Left forelimb (tissue), 1 donor: ENCODE data around the gene LRTM2.

Source experiments
- DNase-seq: peaks from one replicate; pipeline ENCODE4 v3.0.0-alpha.2; 2018; ENCODE audit warnings: low spot score

Gene LRTM2

DNA sequence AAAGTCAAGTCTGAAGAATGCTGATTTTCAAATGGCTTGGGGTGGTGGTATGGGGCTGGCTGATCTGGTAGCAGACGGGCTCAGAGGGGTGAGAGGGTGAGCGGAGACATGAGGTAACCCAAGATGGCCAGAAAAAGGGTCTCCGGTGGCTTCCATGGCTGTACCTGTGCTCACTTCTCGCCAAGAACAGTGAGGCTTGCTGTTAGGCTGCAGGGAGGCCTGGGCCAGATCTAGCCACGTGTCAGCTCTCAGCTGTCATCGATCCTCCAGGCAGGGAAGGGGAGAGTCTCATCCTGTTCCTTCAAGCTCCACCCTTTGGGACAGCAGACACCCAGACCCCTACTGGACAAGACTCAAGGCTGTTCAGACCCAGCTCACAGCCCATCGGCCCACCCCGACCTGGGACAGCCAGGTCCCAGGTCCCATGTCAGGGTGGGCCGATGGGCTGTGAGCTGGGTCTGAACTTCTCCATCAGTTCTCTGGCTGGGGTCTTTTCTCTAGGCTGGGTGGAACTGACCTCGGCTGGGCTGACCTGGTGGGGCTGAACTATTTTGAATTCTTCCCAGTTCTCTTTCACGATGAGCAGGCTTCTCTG is 9.0 kb downstream of the LRTM2 start:
- DNase-seq, result no peak

DNA sequence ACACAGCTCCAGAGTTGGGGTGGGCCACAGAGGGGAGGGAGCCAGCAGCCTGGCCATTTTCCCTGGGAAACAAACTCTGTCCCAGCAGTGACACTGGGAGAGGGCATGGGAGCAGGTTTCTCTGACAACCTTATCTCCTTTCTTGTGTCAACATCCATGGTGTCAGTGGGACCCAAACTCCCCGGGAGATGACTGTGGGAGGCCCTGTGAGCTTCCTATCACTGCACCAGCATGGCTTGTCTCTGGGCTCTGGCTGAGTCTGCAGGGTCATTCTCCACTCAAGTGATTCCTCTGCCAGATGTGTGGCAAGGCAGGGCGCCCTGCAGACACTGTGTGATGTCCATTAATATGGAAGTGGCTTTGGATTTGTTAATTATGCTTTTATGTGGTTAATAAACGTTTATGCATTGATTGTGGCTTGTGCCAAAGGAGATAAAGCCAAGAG is 10.1 kb downstream of the LRTM2 start:
- DNase-seq, result no peak

DNA sequence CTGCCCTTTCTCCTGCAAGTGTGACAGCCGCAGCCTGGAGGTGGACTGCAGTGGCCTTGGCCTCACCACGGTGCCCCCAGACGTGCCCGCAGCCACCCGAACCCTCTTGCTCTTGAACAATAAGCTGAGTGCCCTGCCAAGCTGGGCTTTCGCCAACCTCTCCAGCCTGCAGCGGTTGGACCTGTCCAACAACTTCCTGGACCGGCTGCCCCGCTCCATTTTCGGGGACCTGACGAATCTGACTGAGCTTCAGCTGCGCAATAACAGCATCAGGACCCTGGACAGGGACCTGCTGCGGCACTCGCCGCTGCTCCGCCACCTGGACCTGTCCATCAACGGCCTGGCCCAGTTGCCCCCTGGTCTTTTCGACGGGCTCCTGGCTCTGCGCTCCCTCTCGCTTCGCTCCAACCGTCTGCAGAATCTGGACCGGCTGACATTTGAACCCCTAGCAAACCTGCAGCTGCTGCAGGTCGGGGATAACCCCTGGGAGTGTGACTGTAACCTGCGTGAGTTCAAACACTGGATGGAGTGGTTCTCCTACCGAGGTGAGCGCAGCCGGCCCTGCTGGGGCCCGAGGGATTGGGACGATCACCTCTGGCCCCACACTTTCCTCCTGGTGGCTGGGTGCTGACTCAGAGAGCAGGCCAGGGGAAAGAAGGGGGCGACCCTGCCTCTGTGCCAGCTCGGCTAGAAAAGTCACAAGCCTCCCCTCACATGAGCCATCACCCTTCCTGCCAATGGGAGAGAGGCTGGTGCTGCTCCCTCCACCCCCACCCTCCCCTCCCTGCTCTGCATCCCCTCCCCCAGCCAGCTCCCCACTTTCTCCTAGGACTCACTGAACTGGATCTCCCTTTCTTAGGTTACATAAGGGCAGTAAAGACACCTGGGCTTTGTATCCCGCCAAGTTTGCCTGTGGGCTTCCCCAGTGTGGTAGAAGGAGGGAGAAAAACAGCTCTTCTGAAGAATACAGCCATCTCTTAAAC is 10.9 kb downstream of the LRTM2 start:
- peak; percentile 82 for DNase-seq

DNA sequence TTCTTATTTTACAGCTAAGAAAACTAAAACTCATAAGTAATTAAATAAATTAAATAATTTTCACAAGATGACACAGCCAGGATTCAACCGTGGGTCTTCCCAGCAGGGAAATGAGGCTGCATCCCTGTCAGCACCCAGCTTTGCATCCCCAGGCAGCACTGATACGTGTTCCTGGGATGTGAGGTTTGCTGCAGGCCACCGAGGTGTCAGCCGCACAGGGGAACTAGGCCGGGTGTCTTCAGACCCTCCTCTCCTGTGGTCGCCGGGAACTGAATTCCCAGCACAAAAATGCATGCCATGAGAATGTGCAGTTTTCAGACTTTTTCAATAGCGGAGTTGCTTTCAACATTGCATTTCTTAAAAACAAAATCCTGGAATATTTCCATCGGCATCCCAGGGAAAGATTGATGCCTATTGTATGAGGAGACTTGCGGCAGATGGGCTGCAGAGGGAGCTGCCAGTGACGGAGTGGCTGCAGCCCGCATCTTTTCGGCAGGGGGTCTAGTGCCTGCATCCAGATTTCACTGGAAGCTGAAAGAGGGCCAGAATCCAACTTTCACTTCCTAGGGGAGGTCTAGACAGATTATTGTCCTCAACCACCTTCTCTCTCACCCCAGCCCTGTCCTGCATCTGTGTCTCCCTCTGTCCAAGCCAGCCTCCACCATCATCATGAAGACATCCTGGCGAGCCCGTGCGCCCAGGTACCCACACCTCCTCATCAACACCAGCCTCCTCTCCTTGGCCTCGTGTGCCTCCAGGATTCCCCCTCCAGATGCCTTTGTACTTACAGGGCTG is 12.6 kb downstream of the LRTM2 start:
- no peak for DNase-seq

GRCh38 chr12:1833596-1834028 is 13.2 kb downstream of the LRTM2 start:
- no peak for DNase-seq

DNA sequence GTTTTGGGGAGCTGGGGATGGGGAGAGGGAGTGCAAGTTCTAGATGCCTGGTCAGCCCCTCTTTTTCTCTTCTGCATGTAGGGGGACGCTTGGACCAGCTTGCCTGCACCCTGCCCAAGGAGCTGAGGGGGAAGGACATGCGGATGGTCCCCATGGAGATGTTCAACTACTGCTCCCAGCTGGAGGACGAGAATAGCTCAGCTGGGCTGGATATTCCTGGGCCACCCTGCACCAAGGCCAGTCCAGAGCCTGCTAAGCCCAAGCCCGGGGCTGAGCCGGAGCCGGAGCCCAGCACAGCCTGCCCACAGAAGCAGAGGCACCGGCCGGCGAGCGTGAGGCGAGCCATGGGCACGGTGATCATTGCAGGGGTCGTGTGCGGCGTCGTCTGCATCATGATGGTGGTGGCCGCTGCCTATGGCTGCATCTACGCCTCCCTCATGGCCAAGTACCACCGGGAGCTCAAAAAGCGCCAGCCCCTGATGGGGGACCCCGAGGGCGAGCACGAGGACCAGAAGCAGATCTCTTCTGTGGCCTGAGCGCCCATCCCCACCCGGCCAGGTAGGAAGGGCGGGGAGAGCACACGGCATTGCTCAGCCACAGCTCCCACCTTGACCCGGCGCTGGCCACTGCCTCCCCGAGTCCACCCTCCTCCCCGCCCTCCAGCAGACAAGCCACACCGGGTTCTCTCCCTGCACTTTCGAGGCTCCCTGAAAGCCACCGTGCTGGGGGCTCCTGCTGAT is 14.0 kb downstream of the LRTM2 start:
- DNase-seq, result no peak

DNA sequence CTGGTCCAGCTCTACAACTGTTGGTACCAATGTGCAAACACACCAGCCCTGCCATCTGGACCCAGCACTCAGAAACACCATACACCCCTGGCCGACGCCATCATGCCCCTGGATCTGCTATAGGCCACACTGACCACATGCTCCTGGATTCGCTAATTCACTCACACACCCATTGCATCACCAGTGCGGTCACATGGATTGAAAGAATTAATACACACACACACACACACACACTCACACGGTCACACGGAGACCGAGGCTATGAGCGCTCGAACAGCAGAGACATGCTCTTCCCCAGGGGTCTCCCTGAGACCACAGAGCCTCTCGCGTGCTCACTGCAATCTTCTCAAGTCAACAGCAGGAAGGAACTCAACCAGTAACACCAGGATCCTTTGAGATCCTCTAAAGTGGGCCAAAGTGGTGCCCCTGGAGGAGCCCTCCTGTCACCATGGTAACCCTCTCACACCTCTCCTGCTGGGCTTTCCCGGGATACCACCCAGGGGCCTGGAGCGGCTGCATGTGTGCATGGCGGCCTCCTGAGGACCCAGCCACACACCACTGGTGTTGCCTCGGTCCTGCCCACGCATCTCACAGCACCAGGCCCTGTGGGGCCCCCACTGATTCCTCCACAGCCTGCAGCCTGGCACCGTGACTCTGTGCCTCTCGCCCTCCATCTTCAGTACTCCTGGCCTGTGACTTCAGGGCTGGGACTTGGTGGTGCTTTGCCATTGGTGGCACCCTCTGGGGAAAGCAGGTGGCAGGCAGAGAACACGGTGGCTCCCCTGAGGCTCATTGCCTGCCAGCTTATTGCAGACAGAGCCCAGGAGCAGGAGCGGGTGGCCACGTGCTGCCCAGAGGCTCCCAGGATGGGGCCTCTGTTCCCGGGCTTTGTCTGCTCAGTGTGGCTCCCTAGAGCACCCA is 15.1 kb downstream of the LRTM2 start:
- DNase-seq, result no peak

- DNase-seq, result no peak
Measured at GRCh38 chr12:1836241-1836803, 16.0 kb downstream of the LRTM2 start.

DNA sequence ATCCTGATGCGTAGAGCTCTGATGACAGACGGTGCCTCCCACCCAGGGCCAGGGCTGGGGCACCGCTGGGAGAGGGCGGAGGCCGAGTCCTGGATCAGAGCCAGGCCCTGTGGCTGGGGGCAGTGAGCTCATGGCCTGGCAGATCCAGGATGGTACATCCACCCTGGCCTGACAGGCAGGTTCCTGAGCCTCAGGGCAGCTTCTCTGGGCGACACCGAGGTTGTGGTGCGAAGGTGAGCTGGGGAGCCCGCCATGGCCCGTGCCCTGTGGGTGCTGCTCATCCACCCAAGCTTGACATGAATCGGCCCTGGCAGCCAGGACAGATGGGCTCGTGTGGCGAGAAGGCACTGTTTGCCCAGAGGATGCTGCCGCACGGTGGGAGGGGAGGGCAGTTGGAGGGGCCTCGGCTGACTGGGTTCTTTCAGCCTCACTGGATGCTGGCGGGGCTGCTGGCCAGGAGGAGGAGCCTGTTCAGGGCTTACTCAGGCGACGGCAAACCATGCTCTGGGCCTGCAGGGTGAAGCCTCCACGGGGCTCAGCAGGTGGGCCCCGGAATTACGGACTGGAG is 16.6 kb downstream of the LRTM2 start:
- DNase-seq, result no peak

DNA sequence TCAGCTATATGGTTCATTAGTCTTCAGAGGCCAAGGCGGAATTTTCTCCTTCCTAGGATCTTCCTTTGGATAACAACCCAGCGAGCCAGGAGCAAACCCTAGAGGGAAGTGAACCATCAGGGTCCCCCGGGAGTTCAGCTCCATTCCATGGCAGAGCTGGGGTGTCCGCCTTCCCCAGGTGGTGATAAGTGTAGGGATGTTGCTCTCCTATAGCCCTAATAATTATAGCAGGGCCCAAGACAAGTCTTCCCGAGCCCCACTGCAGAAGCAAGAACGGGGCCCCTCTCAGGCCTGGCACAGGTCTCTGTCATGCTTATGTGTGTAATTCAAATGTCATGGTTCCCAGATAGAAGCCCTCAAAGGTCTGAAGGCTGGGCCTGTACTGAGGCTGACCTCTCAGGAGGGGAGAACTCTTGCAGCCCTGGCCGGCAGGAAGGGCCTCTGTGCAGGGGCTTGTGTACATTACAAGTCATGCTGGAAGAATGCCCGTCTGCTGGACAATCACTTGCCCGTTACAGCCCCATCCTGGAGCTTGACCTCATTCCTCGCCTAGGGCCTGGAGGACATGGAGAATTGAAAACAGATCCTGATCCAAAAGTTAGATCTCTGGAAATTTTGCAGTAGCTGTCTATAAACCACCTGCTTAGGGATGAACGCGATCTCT is 17.3 kb downstream of the LRTM2 start:
- no peak for DNase-seq

DNA sequence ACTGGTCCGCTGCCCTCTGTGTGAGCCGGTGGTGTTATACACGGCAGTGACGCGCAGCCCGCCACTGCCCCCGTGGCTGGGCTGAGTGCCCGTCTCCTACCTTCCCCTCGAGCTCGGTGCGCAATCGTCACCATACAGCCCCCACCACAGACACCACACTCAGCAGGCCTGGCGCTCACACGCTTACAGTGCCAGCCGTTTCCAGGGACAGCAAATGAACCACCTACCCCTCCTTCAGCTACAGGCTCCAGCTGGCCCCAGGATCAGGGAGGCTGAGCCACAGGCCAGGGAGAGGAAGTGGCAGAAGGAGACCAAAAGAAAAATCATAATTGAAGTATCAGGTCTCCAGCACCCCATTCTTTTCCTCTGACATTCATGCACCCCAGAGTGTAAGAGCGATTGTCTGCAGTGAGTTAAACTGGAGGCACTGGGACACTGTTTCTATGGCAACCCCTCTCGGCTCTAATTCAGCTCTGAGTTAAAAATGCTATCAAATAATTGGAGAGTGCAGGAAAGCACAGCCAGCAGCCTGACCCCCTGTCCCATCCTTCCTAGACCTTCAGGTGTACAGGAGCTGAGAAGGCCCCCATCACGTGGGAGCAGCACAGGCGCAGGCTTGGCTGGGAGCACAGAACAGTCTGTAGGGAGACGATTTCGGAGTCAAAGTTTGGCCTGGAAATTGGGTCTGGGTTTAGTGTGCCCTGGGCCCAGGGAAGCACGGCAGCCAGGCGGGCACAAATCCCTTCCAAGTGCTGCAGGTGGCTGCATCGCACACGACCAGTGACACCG is 18.0 kb downstream of the LRTM2 start:
- DNase-seq, result no peak

- no peak for DNase-seq
Measured at GRCh38 chr12:1838994-1839365, 18.6 kb downstream of the LRTM2 start.

GRCh38 chr12:1839464-1839863 is 19.1 kb downstream of the LRTM2 start:
- no peak for DNase-seq

DNA sequence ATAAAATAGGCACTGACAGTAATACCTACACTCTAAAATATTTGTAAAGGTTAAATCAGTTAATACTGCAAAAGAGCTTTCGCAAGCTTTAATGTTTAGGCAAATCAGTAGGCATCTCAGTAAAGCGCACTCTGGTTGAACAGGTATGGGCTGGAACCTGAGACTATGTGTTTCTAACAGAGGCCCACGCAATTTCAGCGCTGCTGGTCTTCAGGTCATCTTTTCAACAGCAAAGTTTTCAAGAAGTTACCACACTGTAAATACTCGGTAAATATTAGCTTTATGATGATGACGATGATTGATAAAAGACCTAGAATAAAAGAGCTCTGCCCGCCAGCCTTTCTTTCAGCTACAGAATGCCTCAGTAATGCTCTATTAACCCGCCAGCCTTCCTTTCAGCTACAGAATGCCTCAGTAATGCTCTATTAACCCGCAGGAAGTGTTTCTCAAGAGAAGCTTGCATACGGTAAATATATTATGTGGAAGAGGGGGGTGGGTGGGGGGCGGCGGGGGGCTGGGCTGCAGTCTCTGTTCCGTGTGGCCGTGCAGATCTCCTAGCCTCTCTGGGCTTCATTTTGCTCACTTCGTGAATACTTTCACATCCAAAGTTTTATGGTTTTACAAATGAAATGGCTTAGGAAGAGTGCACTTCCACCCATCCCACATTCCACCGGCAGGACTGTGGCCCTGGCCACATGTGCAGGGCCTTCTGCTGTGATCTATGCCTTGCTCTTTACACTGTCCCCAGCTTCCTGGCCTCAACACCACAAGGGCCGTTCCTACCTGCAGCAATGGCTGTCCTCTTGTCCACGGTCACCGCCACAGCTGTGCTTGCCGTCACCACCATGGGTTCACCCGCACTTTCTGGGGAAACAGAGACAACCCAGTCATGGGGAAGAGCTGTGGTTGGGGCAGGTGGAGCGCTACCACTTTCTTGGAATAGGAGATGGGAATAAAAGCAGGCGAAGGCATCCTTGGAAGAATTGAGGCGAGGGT is 19.9 kb downstream of the LRTM2 start:
- DNase-seq, result no peak

- DNase-seq, result no peak
Measured at GRCh38 chr12:1840981-1841425, 20.6 kb downstream of the LRTM2 start.

DNA sequence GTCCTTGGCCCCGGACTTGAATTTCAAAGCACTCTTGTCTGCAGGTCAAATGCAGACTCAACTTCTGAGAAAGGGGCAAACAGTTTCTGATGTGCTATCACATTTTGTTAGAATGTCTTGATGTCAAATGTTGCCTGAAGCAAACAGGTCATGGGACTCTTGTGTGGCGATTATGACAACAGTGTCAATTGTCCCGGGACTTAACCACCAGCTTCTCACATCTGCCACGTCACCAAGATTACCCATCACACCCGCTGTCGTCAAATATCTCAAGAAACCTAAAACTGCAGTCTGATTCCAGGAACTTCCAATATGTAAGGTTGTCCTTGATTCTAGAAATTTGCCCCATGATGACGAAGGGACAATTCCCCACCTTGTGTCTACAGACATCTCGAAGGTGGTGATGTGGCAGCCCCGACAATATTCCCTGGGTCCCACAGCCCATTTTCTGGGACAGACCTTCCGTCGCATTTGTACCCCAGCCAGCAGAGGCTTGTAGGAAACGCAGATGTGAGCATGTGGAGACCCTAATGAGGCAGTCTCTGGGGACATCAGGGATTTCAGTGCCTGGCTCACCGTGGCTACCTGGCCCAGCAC is 21.3 kb downstream of the LRTM2 start:
- no peak for DNase-seq
